ENCODE measurements around the gene SYCP2. TPM values are rescaled to one million over a fixed set of nuclear protein-coding genes. Genes with fewer than 3 reads are reported as not detected.
A peak's percentile ranks its signal among the peaks of the same experiment; 100 is the strongest.

Gene SYCP2
- total RNA-seq, 1 donor from 2014 or later: 1.0 TPM

DNA sequence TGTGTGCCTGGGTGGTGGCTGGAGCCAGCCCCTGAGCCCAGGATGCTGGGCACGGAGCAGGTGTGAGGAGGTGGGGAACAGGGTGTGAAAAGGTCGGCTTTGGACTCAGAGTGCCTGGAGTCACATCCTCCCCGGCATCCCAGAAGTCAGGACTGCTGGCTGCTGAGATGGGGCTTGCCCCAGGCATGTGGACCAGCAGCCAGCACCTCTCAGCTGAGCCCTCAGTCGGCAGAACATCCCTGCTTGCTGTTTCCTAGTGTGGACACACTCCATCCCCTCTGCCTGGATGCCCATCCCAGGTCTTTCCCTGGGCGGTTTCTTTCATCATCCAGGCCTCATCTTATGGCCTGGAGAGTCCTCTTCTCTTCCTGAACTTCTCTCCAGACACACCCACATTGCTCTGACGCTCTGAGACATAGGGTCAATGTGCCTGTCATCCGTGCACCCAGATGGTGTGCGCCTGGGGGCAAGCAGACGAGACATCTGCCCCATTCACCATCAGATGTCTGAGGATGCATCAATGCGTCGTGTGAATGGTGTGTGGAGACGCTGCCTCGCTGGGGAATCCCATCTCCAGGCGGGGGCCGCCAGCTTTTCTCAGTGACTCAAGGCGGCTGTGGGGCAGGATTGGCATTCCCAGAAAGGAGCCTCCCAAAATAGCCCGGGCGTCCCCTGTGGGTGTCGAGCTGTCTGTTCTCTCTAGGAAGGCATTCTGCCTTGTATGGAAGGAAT is 104.2 kb downstream of the SYCP2 start:
- no peaks in the 10 kb centered on the region for H3K36me3 ChIP-seq
- H3K4me3 ChIP-seq: no peak overlapping the region
- peaks cover 13% of the 10 kb centered on the region for H3K27me3 ChIP-seq (ENCODE audit: low read depth)
- intact Hi-C loops (cut with micrococcal nuclease): no loop called here
- peak; percentile 12 for DNase-seq
- H3K27ac ChIP-seq (replicated peaks): no peak overlapping the region
- no peak for TF ChIP-seq CTCF (IDR thresholded peaks at IDR 0.05; ENCODE audit: borderline replicate concordance)
- peaks cover 41% of the 10 kb centered on the region for H3K4me1 ChIP-seq
- H3K9me3 ChIP-seq (replicated peaks): no peaks in the 10 kb centered on the region

GRCh38 chr20:59828125-59829053 is 105.0 kb downstream of the SYCP2 start:
- intact Hi-C loops (cut with micrococcal nuclease): no loop called here
- no peak for DNase-seq

DNA sequence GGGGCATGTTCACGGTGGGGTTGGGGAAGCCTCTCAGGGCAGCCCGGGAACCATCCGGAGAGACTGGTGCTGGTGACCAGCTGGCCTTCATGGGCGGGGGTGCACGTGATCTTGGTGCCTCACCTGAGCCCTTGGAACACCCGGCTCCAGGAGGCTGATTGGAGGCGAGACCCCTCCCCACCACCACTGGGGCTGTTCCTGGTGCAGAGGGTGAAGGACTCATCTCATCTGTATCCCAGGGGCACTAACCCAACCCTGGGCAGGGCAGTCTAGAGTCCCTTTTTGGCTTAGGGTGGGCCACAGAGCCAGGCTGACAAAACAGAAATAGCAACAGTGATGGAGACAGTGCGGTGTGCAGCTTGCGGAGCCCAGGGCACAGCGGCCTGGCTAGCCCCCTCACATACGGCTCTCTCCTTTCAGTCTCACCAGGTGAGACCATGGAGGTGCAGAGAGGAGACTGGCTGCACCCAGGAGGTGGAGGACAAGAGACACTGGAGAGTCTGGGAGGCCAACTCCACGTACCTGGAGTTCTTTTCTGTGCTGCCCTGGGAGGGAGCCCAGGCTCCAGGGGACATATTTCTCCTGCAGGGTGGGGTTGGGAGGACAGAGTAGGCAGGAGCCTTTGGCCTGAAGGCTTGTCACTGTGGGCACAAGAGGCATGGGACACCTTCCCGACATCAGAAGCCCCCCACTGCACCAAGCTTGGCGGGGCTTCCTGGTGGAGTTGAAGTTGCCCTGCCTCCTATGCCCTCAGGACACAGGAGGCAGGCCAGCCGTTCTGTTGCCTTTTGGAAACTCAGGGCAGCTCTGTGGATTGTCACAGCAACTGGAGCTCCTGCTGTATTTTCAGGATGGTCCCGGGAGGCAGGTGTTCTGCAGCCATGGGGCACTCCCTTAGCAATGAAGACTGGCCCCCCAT is 106.0 kb downstream of the SYCP2 start:
- Histone ChIP-seq H3K36me3 (no peaks in the 10 kb centered on the region), H3K27me3 (ENCODE audit: low read depth) (peaks cover 13% of the 10 kb centered on the region), H3K4me3 (no peak overlapping the region), H3K27ac (replicated peaks) (peak overlapping the region; percentile 23), H3K9me3 (replicated peaks) (no peaks in the 10 kb centered on the region), H3K4me1 (peaks cover 52% of the 10 kb centered on the region)
- no peak for DNase-seq
- no peak for TF ChIP-seq CTCF (IDR thresholded peaks at IDR 0.05; ENCODE audit: borderline replicate concordance)
- intact Hi-C loops (cut with micrococcal nuclease): no loop called here

More at GRCh38 chr20:59828125-59829053, 105.0 kb downstream of the SYCP2 start:
- Histone ChIP-seq H3K27ac (replicated peaks) (no peak overlapping the region), H3K4me1 (peaks cover 48% of the 10 kb centered on the region), H3K4me3 (no peak overlapping the region), H3K27me3 (ENCODE audit: low read depth) (peaks cover 13% of the 10 kb centered on the region), H3K9me3 (replicated peaks) (no peaks in the 10 kb centered on the region), H3K36me3 (no peaks in the 10 kb centered on the region)
- no peak for TF ChIP-seq CTCF (IDR thresholded peaks at IDR 0.05; ENCODE audit: borderline replicate concordance)

DNA sequence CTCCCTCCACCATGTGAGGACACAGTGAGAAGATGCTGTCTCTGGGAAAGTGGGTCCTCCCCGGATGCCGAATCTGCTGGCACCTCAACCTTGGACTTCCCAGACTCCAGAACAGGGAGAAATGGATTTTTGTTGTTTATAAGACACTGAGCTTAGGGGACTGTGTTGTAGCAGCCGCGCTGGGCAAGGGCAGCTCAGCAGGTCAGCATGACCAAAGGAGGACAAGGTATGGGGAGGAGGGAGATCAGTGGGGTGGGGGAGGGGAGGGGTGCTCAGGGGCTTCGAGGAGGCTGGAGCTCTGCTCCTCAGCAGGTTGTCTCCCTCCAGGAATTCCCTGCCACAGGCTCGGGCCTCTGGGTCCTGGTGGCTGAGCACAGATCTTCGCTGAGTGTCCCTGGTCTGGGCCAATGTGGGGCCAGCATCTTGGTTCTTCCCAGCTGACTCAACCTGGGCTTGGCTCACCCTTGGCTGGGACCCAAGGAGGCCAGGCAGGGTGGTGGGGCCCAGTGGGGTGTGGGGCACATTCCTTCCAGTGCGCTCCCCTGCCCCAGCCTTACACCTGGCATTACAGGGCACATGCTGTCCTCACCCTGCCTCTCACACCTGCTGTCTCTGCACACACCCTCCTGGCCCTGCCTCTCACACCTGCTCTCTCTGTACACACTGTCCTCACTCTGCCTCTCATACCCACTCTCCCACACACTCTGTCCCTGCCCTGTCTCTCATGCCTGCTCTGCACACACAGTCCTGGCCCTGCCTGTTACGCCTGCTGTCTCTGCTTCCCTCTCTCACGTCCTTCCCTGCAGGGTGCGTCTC is 107.3 kb downstream of the SYCP2 start:
- H3K27me3 ChIP-seq (ENCODE audit: low read depth): peaks cover 11% of the 10 kb centered on the region
- H3K4me3 ChIP-seq: no peak overlapping the region
- no peaks in the 10 kb centered on the region for H3K9me3 ChIP-seq (replicated peaks)
- no peak for TF ChIP-seq CTCF (IDR thresholded peaks at IDR 0.05; ENCODE audit: borderline replicate concordance)
- H3K36me3 ChIP-seq: no peaks in the 10 kb centered on the region
- intact Hi-C loops (cut with micrococcal nuclease): no loop called here
- peak overlapping the region; percentile 23 for H3K27ac ChIP-seq (replicated peaks)
- DNase-seq: no peak
- H3K4me1 ChIP-seq: peaks cover 46% of the 10 kb centered on the region

Data from left ventricle myocardium inferior (tissue), 1 donor.